ENCODE results near the gene PRRT1B. TPM values are rescaled to one million over a fixed set of nuclear protein-coding genes. Genes with fewer than 3 reads are reported as not detected.

PRRT1B gene
- total and polyA plus RNA-seq, 2 of the 4 experiments (the other 2 are of a cell fraction) = not detected

- TF ChIP-seq MXI1 (IDR thresholded peaks at IDR 0.05; ENCODE audit: borderline replicate concordance, low read depth, low read length) (no peak), SMC3 (IDR thresholded peaks at IDR 0.05; ENCODE audit: low read depth, low read length) (no peak), RFX5 (IDR thresholded peaks at IDR 0.05; ENCODE audit: low read depth, low read length) (no peak), RCOR1 (IDR thresholded peaks at IDR 0.05; ENCODE audit: insufficient replicate concordance, low read length) (no peak), USF2 (IDR thresholded peaks at IDR 0.05; ENCODE audit: low read depth, low read length) (no peak)
- no peak for ATAC-seq (ENCODE audit: low read depth)
- no peak overlapping the region for H3K56ac ChIP-seq (ENCODE audit: extremely low read depth, insufficient read depth, low read length)
- H2AK9ac ChIP-seq (replicated peaks; ENCODE audit: low read depth, low read length, poor library complexity) = no peak overlapping the region
- WGBS, 2 experiments (ENCODE audit: extremely low coverage in 2 of 2, insufficient read length in 1 of 2) = 93% methylated on average over 6 of the region's 11 CpGs; no CpG with 5 or more reads in 1 of the 2 experiments
- dilution Hi-C loops (cut with HindIII; ENCODE audit: low sequenced_read_pairs, unreplicated experiment) = no loop called here
- H3K27me3 ChIP-seq (ENCODE audit: control insufficient read depth, insufficient read depth, low read length) = no peaks in the 10 kb centered on the region
- H3K14ac ChIP-seq (replicated peaks; ENCODE audit: low read depth, low read length) = no peak overlapping the region
- no peaks in the 10 kb centered on the region for H3K4me1 ChIP-seq (ENCODE audit: control insufficient read depth, insufficient read depth, low read length)
- no peak overlapping the region for H4K8ac ChIP-seq (ENCODE audit: low read depth in 2 of 2, low read length in 2 of 2)
- no peak overlapping the region for H2AFZ ChIP-seq (replicated peaks; ENCODE audit: low read length, poor library complexity)
- in situ Hi-C loops (cut with MboI; ENCODE audit: low sequenced_read_pairs) = no loop called here
- intact Hi-C loops (cut with micrococcal nuclease) = no loop called here
- H3K9me3 ChIP-seq (ENCODE audit: control insufficient read depth, insufficient read depth, low read length) = no peaks in the 10 kb centered on the region
- CTCF ChIA-PET = no interaction called here
- peaks cover 83% of the 10 kb centered on the region for H3K36me3 ChIP-seq (ENCODE audit: control insufficient read depth, insufficient read depth, low read length)
- no peak overlapping the region for H3K9ac ChIP-seq (ENCODE audit: low read depth, low read length)
- no peak overlapping the region for H3K27ac ChIP-seq (ENCODE audit: insufficient read depth, low read length)
- no peak overlapping the region for H3K23ac ChIP-seq (ENCODE audit: low read depth, low read length)
- no peak overlapping the region for H3K4me2 ChIP-seq (ENCODE audit: low read depth, low read length)
- POLR2A ChIA-PET (ENCODE audit: unreplicated experiment) = no interaction called here
- BruUV-seq (replicated peaks) = no TSS peak
- H2BK5ac ChIP-seq (ENCODE audit: low read depth, low read length, poor library complexity, severe bottlenecking) = no peak overlapping the region
- H2BK15ac ChIP-seq (ENCODE audit: low read depth, low read length) = no peak overlapping the region
- H3K4me3 ChIP-seq (ENCODE audit: insufficient read depth, low read depth, low read length) = no peak overlapping the region
- DNase-seq = no peak
- no peaks in the 10 kb centered on the region for H4K20me1 ChIP-seq (ENCODE audit: insufficient read depth, low read length)
- no peak overlapping the region for H3K4ac ChIP-seq (ENCODE audit: low read depth, low read length)
- no peak overlapping the region for H2AK5ac ChIP-seq (ENCODE audit: low read depth, low read length)
- no peak overlapping the region for H3K18ac ChIP-seq (ENCODE audit: low read depth, low read length)
- no peak overlapping the region for H4K5ac ChIP-seq (ENCODE audit: low read depth, low read length)
- H3K9me1 ChIP-seq (ENCODE audit: insufficient read depth, low read length) = no peaks in the 10 kb centered on the region
- H4K91ac ChIP-seq (ENCODE audit: insufficient read depth, low read depth, low read length) = no peak overlapping the region
- H2BK20ac ChIP-seq (ENCODE audit: low read depth, low read length) = no peak overlapping the region
- H2BK120ac ChIP-seq (ENCODE audit: low read depth, low read length) = no peak overlapping the region
- no peaks in the 10 kb centered on the region for H3K79me1 ChIP-seq (ENCODE audit: low read depth in 1 of 2, low read length in 2 of 2)
Observed at GRCh38 chr9:131517761-131518190, 27.5 kb upstream of the PRRT1B start.

All from IMR-90 (cell line).